Inferior parietal cortex (tissue), 1 donor: ENCODE data around the gene ATP6V0A4.

Source experiments
- DNase-seq: peaks from one replicate; pipeline ENCODE4 v3.0.0-alpha.2; 2016; ENCODE audit errors: extremely low spot score

ATP6V0A4 gene

DNA sequence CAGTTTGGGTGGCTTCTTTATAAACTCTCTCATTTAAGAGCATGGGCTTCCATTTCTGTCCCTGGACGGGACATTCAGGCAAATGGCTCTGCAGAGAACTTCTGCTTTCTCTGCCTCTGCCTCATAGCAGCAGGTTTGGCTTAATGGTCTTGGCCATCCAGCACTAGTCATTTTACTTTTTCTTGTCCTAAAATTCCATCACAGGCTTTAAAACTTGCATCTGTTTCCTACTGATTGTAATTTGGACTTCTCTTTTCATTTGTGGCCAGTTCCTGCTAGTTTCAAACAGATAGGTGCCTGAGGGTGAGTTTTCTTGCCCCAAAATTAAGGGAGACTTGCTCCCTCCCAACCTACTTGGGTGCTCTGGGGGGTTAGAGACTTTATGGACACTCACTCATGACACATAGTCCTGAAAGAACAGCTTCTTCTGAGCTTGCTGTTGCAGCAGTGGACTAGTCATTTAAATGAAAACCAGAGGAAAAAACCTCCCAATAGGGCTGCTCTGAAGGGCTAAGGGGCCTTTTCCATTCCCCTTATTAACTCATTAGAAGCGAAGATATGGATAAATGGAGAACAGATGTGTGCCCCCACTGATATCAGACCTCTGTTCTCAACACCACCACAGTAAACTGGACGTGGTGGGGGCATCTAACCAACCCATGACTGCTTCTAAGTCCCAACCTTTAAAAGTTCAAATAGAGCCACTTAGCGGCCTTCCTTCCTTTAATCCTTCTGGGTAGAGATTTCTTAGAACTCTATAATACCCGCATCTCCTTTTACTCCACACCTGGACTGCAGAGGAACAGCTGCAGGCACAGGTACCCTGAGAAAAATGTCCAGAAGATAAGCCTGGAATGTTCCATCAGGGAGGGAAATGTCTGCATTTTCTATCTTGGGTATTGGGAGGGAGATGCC, 135.7 kb downstream of the ATP6V0A4 start:
- DNase-seq, result no peak

DNA sequence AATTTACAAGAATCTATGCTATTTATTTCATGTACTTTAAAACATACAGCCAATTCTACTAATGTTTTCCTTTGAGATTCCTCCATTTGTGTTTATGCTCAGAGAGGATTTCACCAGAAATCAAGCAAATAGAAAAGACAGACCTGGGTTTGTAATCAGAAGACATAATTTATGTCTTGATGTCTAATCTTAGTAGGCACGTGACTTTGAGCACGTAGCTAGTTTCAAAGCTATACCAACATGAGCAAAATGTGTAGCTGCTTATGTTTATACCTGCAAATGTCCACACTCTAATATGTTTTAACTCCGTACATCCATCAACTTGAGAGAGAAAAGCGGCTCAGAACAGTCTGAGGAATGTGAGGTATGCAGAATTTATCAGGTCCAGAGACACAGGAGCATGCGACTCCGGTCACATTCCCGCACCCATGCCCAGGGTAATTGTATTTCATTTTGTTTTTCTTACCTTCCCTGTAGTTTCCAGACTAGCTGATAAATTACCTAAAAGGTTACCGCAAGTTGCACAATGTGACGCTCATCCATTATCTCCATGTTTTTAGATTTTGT, 136.8 kb downstream of the ATP6V0A4 start:
- DNase-seq, result no peak

DNA sequence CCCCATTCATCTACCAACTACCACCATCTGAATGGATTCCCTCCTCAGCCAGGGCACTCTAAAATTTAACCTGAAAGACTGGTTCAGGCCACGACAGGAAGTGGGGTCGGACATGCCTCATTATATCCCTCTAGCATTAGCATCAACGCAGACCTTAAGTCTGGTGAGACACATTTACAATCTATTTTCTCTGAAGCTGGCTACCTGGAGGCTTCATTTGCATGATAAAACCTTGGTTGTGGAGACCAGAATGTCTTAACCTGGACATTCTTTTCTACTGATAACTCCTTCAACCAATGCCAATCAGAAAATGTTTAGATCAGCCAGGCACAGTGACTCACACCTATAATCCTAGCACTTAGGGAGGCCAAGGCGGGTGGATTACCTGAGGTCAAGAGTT, 139.1 kb downstream of the ATP6V0A4 start:
- DNase-seq, result no peak

- no peak for DNase-seq
Observed at GRCh38 chr7:138657854-138658386, 140.1 kb downstream of the ATP6V0A4 start.

- DNase-seq, result no peak
Observed at GRCh38 chr7:138656952-138657351, 141.0 kb downstream of the ATP6V0A4 start.
